IMR-90 (cell line): Measurements from ENCODE around the gene OR9A2.

Source experiments
- CHD1 ChIP-seq: IDR thresholded peaks from 2 replicates; pipeline ENCODE4 v1.6.1; 2012; ENCODE audit warnings: low read depth, low read length, improper control_type of control experiment
- FOS ChIP-seq: fragments of 150-350 bp; IDR thresholded peaks from 2 replicates; pipeline ENCODE4 v1.6.1; 2016; ENCODE audit warnings: low read depth, low read length
- MAZ ChIP-seq: IDR thresholded peaks from 2 replicates; pipeline ENCODE4 v1.6.1; 2012; ENCODE audit warnings: low read depth, mild to moderate bottlenecking, low read length, improper control_type of control experiment, moderate library complexity, borderline replicate concordance
- POLR2A ChIP-seq: IDR thresholded peaks from 2 replicates; pipeline ENCODE4 v1.6.1; 2012; ENCODE audit warnings: mild to moderate bottlenecking, low read depth, low read length
- TF ChIP-seq, protein P1 (sequence below): conservative IDR thresholded peaks from 2 replicates; pipeline ENCODE4 v1.5.1; 2012; ENCODE audit warnings: mild to moderate bottlenecking, low read depth, low read length, improper control_type of control experiment
- TF ChIP-seq, protein P2 (sequence below): fragments of 150-350 bp; IDR thresholded peaks from 2 replicates; pipeline ENCODE4 v1.6.1; 2017; ENCODE audit warnings: mild to moderate bottlenecking, antibody characterized with exemption, low read length, low read depth

DNA sequence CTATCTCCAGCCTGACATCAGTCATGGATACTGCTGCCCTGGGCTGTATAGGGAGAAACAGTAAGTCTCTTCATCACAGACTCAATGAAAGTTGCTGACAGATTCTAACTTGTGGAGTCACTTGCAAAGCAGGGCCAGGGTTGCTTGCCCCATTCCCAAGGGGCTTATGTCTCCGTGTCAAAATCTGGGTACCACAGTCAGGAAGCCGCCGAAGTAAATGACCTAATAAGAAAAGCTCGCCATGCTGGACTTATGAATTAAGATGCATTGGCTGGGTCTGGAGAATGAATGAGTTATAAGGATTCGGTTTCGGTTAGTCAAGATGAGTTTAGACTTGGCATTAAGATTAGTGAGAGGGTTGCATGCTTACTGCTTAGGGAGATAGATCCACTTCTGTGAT lies 14.4 kb upstream of the OR9A2 start:
- TF ChIP-seq, protein P1, sequence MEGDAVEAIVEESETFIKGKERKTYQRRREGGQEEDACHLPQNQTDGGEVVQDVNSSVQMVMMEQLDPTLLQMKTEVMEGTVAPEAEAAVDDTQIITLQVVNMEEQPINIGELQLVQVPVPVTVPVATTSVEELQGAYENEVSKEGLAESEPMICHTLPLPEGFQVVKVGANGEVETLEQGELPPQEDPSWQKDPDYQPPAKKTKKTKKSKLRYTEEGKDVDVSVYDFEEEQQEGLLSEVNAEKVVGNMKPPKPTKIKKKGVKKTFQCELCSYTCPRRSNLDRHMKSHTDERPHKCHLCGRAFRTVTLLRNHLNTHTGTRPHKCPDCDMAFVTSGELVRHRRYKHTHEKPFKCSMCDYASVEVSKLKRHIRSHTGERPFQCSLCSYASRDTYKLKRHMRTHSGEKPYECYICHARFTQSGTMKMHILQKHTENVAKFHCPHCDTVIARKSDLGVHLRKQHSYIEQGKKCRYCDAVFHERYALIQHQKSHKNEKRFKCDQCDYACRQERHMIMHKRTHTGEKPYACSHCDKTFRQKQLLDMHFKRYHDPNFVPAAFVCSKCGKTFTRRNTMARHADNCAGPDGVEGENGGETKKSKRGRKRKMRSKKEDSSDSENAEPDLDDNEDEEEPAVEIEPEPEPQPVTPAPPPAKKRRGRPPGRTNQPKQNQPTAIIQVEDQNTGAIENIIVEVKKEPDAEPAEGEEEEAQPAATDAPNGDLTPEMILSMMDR, result no peak
- TF ChIP-seq POLR2A, result no peak
- no peak for TF ChIP-seq FOS
- no peak for TF ChIP-seq CHD1
- no peak for TF ChIP-seq MAZ
- TF ChIP-seq, protein P2, sequence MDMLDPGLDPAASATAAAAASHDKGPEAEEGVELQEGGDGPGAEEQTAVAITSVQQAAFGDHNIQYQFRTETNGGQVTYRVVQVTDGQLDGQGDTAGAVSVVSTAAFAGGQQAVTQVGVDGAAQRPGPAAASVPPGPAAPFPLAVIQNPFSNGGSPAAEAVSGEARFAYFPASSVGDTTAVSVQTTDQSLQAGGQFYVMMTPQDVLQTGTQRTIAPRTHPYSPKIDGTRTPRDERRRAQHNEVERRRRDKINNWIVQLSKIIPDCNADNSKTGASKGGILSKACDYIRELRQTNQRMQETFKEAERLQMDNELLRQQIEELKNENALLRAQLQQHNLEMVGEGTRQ, result no peak
